ENCODE results near the gene EIF3L. TPM values are rescaled to one million over a fixed set of nuclear protein-coding genes. Genes with fewer than 3 reads are reported as not detected.
A peak's percentile ranks its signal among the peaks of the same experiment; 100 is the strongest.

The EIF3L gene
- total RNA-seq, 4 donors from 2014 or later = 89.4 to 292 (median 217) TPM

GRCh38 chr22:37807410-37808293 lies 41.6 kb upstream of the EIF3L start, which contains the start of gene GCAT:
Gene GCAT, plus strand, starts transcription at chr22:37807934. Its CDS starts 34 bp downstream, at chr22:37807968.
- DNase-seq = peak; percentile 96
- Histone ChIP-seq H3K4me3 (peak within 1 kb of the TSS; percentile 53 to 65 (median 58)), H3K4me1 (peaks cover 5 to 55% (median 40%) of the 10 kb centered on the region in 4 donors), H3K27me3 (no peaks in the 10 kb centered on the region), H3K9me3 (no peaks in the 10 kb centered on the region), H3K36me3 (no peaks in the 10 kb centered on the region), H3K27ac (peak within 1 kb of the TSS; percentile 93 to 96 (median 94))
- intact Hi-C loops (cut with DNase I; ENCODE audit: low total_unique reads) = no loop called here
- in situ Hi-C loops (cut with MboI; ENCODE audit: low pct_ligation_motif_present in 1 of 4, low pct_unique_long_range_greater_than_20kb in 1 of 4, low sequenced_read_pairs in 3 of 4) = loop anchor here in 1 of 4 donors (25.0 kb wide), 1 partner anchor 155 kb away; the partner anchor contains the start of genes C22orf23 and POLR2F
- WGBS, 2 donors (ENCODE audit: low coverage in 1 of 2) = 0 to 2% methylated on average over 6 to 35 of the region's 73 CpGs
- TF ChIP-seq POLR2AphosphoS5 (IDR thresholded peaks at IDR 0.05) (peak; percentile 75 to 84 (median 76)), CTCF (IDR thresholded peaks at IDR 0.05) (no peak), POLR2A (IDR thresholded peaks at IDR 0.05) (peak; percentile 77), EP300 (IDR thresholded peaks at IDR 0.05; ENCODE audit: low read depth) (no peak)

DNA sequence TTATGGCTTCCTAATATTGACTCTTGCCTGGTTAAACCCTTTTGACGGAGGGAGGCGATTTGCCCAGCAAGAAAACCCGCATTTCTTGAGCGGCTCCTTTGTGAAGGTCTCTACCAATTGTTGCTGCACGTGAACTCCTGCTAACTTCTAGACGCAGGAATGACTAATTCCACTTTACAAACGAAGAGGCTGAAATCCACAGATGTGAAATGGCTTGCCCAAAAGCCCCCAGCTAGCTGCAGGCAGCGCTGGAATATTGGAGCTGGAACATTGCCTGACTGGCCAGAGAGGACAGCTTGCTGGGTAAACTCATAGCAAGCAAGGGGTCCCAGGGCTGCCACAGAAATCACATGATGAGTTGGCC lies 40.9 kb upstream of the EIF3L start:
- H3K4me3 ChIP-seq = peak overlapping the region; percentile 15 to 65 (median 58)
- intact Hi-C loops (cut with DNase I; ENCODE audit: low total_unique reads) (no loop called here), in situ Hi-C loops (cut with MboI; ENCODE audit: low pct_ligation_motif_present in 1 of 4, low pct_unique_long_range_greater_than_20kb in 1 of 4, low sequenced_read_pairs in 3 of 4) (loop anchor here in 1 of 4 donors (25.0 kb wide), 1 partner anchor 154 kb away; the partner anchor contains the start of genes C22orf23 and POLR2F)
- no peaks in the 10 kb centered on the region for H3K9me3 ChIP-seq
- DNase-seq = no peak
- TF ChIP-seq POLR2AphosphoS5 (IDR thresholded peaks at IDR 0.05) = no peak
- no peak for TF ChIP-seq CTCF (IDR thresholded peaks at IDR 0.05)
- TF ChIP-seq POLR2A (IDR thresholded peaks at IDR 0.05) = no peak
- no peak for TF ChIP-seq EP300 (IDR thresholded peaks at IDR 0.05; ENCODE audit: low read depth)
- peak overlapping the region; percentile 93 to 96 (median 94) for H3K27ac ChIP-seq
- 0 to 6% methylated on average over 3 to 8 of the region's 8 CpGs for WGBS, 2 donors (ENCODE audit: low coverage in 1 of 2)
- H3K36me3 ChIP-seq = no peaks in the 10 kb centered on the region
- no peaks in the 10 kb centered on the region for H3K27me3 ChIP-seq
- H3K4me1 ChIP-seq = peaks cover 5 to 49% (median 33%) of the 10 kb centered on the region in 4 donors

DNA sequence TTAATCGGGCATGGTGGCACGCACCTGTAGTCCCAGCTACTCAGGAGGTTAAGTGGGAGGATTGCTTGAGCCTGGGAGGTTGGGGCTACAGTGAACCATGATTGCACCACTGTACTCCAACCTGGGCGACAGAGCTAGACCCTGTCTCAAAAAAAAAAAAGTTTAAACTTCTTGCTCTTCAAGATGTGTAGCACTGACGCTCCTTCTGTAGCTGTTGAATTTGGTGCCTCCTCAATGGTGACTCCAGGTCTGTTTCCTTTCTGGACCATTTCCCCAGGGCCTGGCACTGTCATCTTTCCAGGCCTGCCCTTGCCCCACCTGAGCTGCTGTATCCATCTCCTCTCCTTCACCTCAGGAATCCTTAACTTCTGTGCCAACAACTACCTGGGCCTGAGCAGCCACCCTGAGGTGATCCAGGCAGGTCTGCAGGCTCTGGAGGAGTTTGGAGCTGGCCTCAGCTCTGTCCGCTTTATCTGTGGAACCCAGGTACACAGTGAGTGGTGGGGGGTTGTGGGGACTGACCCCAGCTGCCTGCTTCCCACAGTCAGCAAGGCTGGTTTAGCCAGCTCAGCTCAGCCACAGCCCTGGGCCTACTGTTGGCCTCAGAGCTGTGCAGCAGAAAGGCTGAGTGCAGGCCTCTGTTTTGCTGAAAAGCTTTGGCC lies 39.4 kb upstream of the EIF3L start:
- WGBS, 2 donors (ENCODE audit: low coverage in 1 of 2) = 87 to 91% methylated on average over 4 to 5 of the region's 5 CpGs
- Histone ChIP-seq H3K27me3 (no peaks in the 10 kb centered on the region), H3K36me3 (no peaks in the 10 kb centered on the region), H3K4me1 (peaks cover 5 to 35% (median 20%) of the 10 kb centered on the region in 4 donors), H3K4me3 (no peak overlapping the region), H3K9me3 (no peaks in the 10 kb centered on the region), H3K27ac (no peak overlapping the region)
- in situ Hi-C loops (cut with MboI; ENCODE audit: low pct_ligation_motif_present in 1 of 4, low pct_unique_long_range_greater_than_20kb in 1 of 4, low sequenced_read_pairs in 3 of 4) (loop anchor here (5.0 to 25.0 kb wide), 4 partner anchors 52 to 155 kb away; partner anchors contain the start of genes C22orf23 (in 1 of the 4) and POLR2F (in 1 of the 4)), intact Hi-C loops (cut with DNase I; ENCODE audit: low total_unique reads) (loop anchor here (10.0 kb wide), 1 partner anchor 125 kb away; no protein-coding TSS in a partner anchor)
- DNase-seq = no peak
- TF ChIP-seq POLR2A (IDR thresholded peaks at IDR 0.05) (peak; percentile 9), CTCF (IDR thresholded peaks at IDR 0.05) (no peak)

DNA sequence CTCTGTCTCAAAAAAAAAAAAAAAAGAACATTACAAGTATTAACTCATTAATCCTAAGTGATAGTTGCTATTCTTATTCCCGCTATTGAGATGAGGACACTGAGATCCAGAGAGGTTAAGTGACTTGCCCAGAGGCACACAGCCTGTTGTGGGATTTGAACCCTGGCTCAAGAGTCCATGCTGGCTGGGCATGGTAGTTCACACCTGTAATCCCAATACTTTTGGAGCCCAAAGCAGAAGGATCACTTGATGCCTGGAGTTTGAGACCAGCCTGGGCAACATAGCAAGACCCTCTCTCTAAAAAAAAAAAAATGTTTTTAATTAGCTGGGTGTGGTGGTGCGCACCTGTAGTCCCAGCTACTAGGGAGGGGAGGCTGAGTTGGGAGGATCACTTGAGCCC lies 37.4 kb upstream of the EIF3L start:
- in situ Hi-C loops (cut with MboI; ENCODE audit: low pct_ligation_motif_present in 1 of 4, low pct_unique_long_range_greater_than_20kb in 1 of 4, low sequenced_read_pairs in 3 of 4) = loop anchor here (5.0 to 25.0 kb wide), 4 partner anchors 50 to 153 kb away; partner anchors contain the start of genes C22orf23 (in 1 of the 4) and POLR2F (in 1 of the 4)
- DNase-seq = no peak
- Histone ChIP-seq H3K4me1 (peaks cover 5 to 20% (median 14%) of the 10 kb centered on the region in 4 donors), H3K27me3 (no peaks in the 10 kb centered on the region), H3K27ac (no peak overlapping the region), H3K36me3 (no peaks in the 10 kb centered on the region), H3K9me3 (no peaks in the 10 kb centered on the region), H3K4me3 (no peak overlapping the region)
- WGBS, 2 donors (ENCODE audit: low coverage in 1 of 2) = 94 to 100% methylated on average over 2 of the region's 2 CpGs
- no peak for TF ChIP-seq POLR2AphosphoS5 (IDR thresholded peaks at IDR 0.05)
- no peak for TF ChIP-seq CTCF (IDR thresholded peaks at IDR 0.05)
- no peak for TF ChIP-seq POLR2A (IDR thresholded peaks at IDR 0.05)
- TF ChIP-seq EP300 (IDR thresholded peaks at IDR 0.05; ENCODE audit: low read depth) = no peak
- intact Hi-C loops (cut with DNase I; ENCODE audit: low total_unique reads) = loop anchor here (10.0 kb wide), 1 partner anchor 123 kb away; no protein-coding TSS in a partner anchor

Measured in transverse colon (tissue), 4 donors.